GM06990 (cell line): Measurements from ENCODE around the gene INSIG1.

Source experiments
- DNase-seq: peaks from one replicate; pipeline ENCODE4 v3.0.0-alpha.2; 2011; ENCODE audit not compliant: insufficient read length; ENCODE audit errors: extremely low read depth
- H3K27me3 ChIP-seq: replicated peaks from 2 replicates; pipeline ENCODE4 v1.6.0; 2011; ENCODE audit warnings: low read length; ENCODE audit not compliant: control insufficient read depth, insufficient read depth
- H3K36me3 ChIP-seq: 2 replicates; pipeline ENCODE4 v1.5.1; 2011; ENCODE audit warnings: low read length; ENCODE audit not compliant: control insufficient read depth, insufficient read depth
- H3K4me3 ChIP-seq: replicated peaks from 2 replicates; pipeline ENCODE4 v1.5.1; 2011; ENCODE audit warnings: low read depth, mild to moderate bottlenecking, control low read depth, low read length
- TF ChIP-seq, protein P1 (sequence below): IDR thresholded peaks from 2 replicates; pipeline ENCODE4 v1.5.1; 2011; ENCODE audit warnings: low read length, control low read depth, mild to moderate bottlenecking, inconsistent platforms; ENCODE audit not compliant: insufficient read depth, poor library complexity, severe bottlenecking

Gene INSIG1

GRCh38 chr7:155308330-155309020 lies 10.8 kb downstream of the INSIG1 start:
- Histone ChIP-seq H3K4me3 (no peak overlapping the region), H3K27me3 (no peaks in the 10 kb centered on the region), H3K36me3 (peaks cover 22% of the 10 kb centered on the region)
- TF ChIP-seq, protein P1, sequence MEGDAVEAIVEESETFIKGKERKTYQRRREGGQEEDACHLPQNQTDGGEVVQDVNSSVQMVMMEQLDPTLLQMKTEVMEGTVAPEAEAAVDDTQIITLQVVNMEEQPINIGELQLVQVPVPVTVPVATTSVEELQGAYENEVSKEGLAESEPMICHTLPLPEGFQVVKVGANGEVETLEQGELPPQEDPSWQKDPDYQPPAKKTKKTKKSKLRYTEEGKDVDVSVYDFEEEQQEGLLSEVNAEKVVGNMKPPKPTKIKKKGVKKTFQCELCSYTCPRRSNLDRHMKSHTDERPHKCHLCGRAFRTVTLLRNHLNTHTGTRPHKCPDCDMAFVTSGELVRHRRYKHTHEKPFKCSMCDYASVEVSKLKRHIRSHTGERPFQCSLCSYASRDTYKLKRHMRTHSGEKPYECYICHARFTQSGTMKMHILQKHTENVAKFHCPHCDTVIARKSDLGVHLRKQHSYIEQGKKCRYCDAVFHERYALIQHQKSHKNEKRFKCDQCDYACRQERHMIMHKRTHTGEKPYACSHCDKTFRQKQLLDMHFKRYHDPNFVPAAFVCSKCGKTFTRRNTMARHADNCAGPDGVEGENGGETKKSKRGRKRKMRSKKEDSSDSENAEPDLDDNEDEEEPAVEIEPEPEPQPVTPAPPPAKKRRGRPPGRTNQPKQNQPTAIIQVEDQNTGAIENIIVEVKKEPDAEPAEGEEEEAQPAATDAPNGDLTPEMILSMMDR, result no peak
- DNase-seq, result no peak

DNA sequence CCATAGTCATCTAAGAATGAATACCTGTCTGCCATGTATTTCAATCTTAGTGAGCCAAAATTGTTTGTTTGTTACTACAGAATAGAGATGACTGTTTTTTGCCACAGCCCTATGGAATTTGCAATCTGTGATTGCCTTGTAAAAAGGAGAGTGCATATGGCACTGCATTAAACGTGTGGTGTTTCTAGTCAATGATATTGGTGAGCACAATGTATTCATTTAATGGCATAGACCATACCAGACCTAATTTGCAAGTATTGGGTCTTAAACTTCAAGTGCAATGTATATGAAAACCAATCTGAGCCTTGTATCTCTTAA lies 11.3 kb downstream of the INSIG1 start:
- H3K36me3 ChIP-seq, result peaks cover 20% of the 10 kb centered on the region
- TF ChIP-seq, protein P1, result no peak
- no peak overlapping the region for H3K4me3 ChIP-seq
- DNase-seq, result no peak
- no peaks in the 10 kb centered on the region for H3K27me3 ChIP-seq

DNA sequence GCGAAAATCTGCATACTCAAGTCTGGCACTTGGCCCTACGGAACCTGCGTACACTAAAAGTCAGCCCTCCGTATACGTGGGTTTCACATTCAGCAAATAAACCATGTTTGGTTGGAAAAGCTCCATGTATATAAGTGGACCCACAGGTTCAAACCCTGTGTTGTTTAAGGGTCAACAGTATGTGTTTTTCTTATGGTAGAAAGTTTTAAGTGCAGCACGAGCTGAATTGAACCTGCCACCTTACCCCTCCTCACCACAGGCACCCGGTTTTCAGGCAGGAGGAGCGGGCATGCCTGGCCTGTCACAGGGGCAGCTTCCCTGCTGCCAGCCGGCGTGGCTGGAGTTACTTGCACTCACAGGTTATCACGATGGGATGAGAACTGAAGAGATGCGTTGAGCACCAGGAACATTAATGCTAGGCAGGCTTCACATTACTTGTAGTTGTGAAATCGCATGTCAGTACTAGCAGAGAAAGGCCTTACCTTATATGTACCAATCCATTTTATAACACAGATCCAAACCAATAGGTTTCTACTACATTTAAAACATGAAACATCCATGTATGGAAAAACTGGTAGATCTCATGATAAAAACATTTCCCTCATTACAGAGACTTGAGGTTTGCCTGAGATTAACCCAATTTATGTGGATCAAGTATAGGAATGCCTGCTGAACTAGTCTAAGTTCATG lies 12.9 kb downstream of the INSIG1 start:
- TF ChIP-seq, protein P1, result no peak
- no peak for DNase-seq
- peaks cover 17% of the 10 kb centered on the region for H3K36me3 ChIP-seq

GRCh38 chr7:155311826-155312537 lies 14.3 kb downstream of the INSIG1 start:
- DNase-seq, result no peak
- H3K27me3 ChIP-seq, result no peaks in the 10 kb centered on the region
- TF ChIP-seq, protein P1, result no peak
- no peak overlapping the region for H3K4me3 ChIP-seq
- peaks cover 8% of the 10 kb centered on the region for H3K36me3 ChIP-seq

More for the DNA sequence above, 12.9 kb downstream of the INSIG1 start:
- Histone ChIP-seq H3K27me3 (no peaks in the 10 kb centered on the region), H3K4me3 (no peak overlapping the region)

- Histone ChIP-seq H3K4me3 (no peak overlapping the region), H3K36me3 (peaks cover 4% of the 10 kb centered on the region), H3K27me3 (no peaks in the 10 kb centered on the region)
- DNase-seq, result no peak
- TF ChIP-seq, protein P1, result no peak
Observed at GRCh38 chr7:155312633-155313032, 15.0 kb downstream of the INSIG1 start.
